Heart right ventricle (tissue), 16 donors: ENCODE data around the gene CD34. TPM values are rescaled to one million over a fixed set of nuclear protein-coding genes. Genes with fewer than 3 reads are reported as not detected.
A peak's percentile ranks its signal among the peaks of the same experiment; 100 is the strongest.
"Not testable (repeated sequence)": the region's sequence is repeated elsewhere in the genome, so short reads cannot be mapped to it uniquely, and the experiment has no call there.

Experiments
- ATAC-seq, 8 donors: fragments of 200-7000 bp; cut with Tn5 transposase; one replicate each; pipeline ENCODE4 v1.9.1; 2020; ENCODE audit warnings: mild to moderate bottlenecking in 8 of 8, moderate library complexity in 8 of 8, moderate number of reproducible peaks in 1 of 8
- DNase-seq, 2 donors: peaks; one replicate each; pipeline ENCODE4 v3.0.0-alpha.2; 2020
- H3K27ac ChIP-seq, 10 donors: fragments of 200-600 bp; sonication (generic) in 2 of 10; one replicate each; pipeline versions ENCODE4 v1.5.0 to v1.8.0; 2020 to 2022; ENCODE audit warnings: mild to moderate bottlenecking in 3 of 10
- H3K27me3 ChIP-seq, 7 donors: fragments of 200-600 bp; one replicate each; pipeline ENCODE4 v1.8.0; 2021 to 2022; ENCODE audit warnings: mild to moderate bottlenecking in 2 of 7
- H3K36me3 ChIP-seq, 9 donors: fragments of 200-600 bp; sonication (generic) in 1 of 9; one replicate each; pipeline versions ENCODE4 v1.5.0 to v1.8.0; 2020 to 2022; ENCODE audit warnings: mild to moderate bottlenecking in 2 of 9
- H3K4me1 ChIP-seq, 9 donors: fragments of 200-600 bp; sonication (generic) in 1 of 9; one replicate each; pipeline versions ENCODE4 v1.5.0 to v1.8.0; 2020 to 2022; ENCODE audit warnings: mild to moderate bottlenecking in 4 of 9
- H3K4me3 ChIP-seq, 10 donors: fragments of 200-600 bp; sonication (generic) in 2 of 10; one replicate each; pipeline versions ENCODE4 v1.5.0 to v1.8.0; 2020 to 2022; ENCODE audit warnings: mild to moderate bottlenecking in 7 of 10, moderate library complexity in 2 of 10
- H3K9me3 ChIP-seq, 11 donors: fragments of 200-600 bp in 10 of 11; sonication (generic) in 2 of 11; one replicate each; pipeline versions ENCODE4 v1.5.0 to v1.8.0; 2013 to 2022; ENCODE audit warnings: mild to moderate bottlenecking in 2 of 11, control low read depth in 1 of 11, moderate library complexity in 1 of 11
- WGBS, 2 donors: extraction: QIAGEN DNeasy Blood & Tissue Kit; methylation state at CpG; one replicate each; pipeline ENCODE4 v1.1.7; 2013; ENCODE audit warnings: inconsistent platforms in 1 of 2; 5-methylcytosine and 5-hydroxymethylcytosine counted together
- intact Hi-C, 10 donors: fragments of 100-400 bp; cut with DNase I; formaldehyde crosslinking; loops; one replicate each; pipeline versions ENCODE4 v1.11.1 to v1.14.2; 2022
- polyA plus RNA-seq, 2 donors: library from polyadenylated mRNA; stranded (reverse); fragments of 200-250 nt; gene quantifications; one replicate each; pipeline ENCODE4 v1.2.3, GENCODE V29; 2013
- total RNA-seq, 10 donors: library from RNA; stranded (reverse); fragmentation: NEBNext Ultra II Directional in 3 of 10; extraction: Animal tissue kit (Norgen Biotek cat#: 25700) in 3 of 10; gene quantifications; one replicate each; pipeline versions ENCODE4 v1.2.1 to v1.2.4, GENCODE V29; 2021 to 2023
- TF ChIP-seq, protein P1 (sequence below), 9 donors: fragments of 200-600 bp; sonication (generic) in 2 of 9; IDR thresholded peaks; one replicate each; pipeline versions ENCODE4 v1.5.0 to v1.8.0; 2021 to 2022; ENCODE audit warnings: antibody characterized with exemption in 9 of 9, mild to moderate bottlenecking in 5 of 9, moderate library complexity in 1 of 9
- donor health status: Arrhythmogenic right ventricular cardiomyopathy.
- donor health status: ischemic (EF 13 %, LVEDD 7.1; RV severe dilation, severe dysfunction).
- donor health status: healthy with polysubstance abuse.
- donor health status: DM: no; HTN: yes; CAD: no.
- donor health status: DM: no; HTN: no; CAD: no.
- donor health status: ischemic (EF 25% LVEDD 6.9; RV normal size, moderate dysfunction).
- donor health status: ischemic (EF 25% LVEDD 5.7; RV mildly dilated, moderate dysfunction).
- donor health status: healthy.
- donor health status: DM: yes; HTN: yes; CAD: no.
- donor health status: Ischemic cardiomyopathy.
- donor health status: ischemic (EF 35%, LVEDD 5.7; RV mildly dilated, moderate dysfunction).
- donor health status: nonischemic (EF 11% LVEDD 7.7; RV severe dilation, severe dysfunction).
- donor health status: DM: yes; HTN: yes; CAD: no.
- donor health status: PGD.
- donor health status: ischemic (EF 29% LVEDD 5.4; RV normal size, mild dysfunction).
- donor health status: nonischemic (EF 23%, LVEDD 6.1; RV moderate dilation, normal function).

CD34 gene
- total and polyA plus RNA-seq, 12 donors = 38.8 to 97.0 (median 52.8) TPM

DNA sequence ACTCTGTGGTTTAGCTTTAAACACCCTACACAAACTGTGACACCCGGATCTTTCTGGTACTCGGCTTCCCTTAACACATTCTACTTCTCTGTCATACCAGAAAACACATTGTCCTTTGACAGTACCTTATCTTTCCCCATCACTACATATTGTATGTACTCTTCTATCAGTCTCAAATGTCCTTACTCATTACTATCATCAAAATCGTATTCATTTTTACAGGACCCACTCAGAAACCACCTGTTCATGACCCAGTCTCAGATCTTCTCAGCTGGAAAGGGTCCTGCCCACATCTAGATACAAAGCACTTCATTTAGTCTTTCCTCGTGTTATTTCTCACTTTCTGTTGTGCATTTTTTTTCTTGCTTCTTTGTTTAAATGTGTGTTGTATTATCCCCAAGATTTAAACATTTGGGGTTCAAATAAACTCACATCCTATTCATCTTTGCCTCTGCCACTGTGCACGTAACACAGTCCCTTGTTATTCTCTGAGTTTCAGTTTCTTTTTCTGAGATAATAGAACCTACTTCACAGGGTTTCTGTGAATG, 27.7 kb downstream of the CD34 start:
- ATAC-seq (no peak), DNase-seq (no peak)
- Histone ChIP-seq H3K36me3 (peaks cover 0 to 61% (median 0%) of the 10 kb centered on the region in 9 donors), H3K4me1 (peaks cover 4 to 64% (median 57%) of the 10 kb centered on the region in 9 donors), H3K9me3 (no peaks in the 10 kb centered on the region), H3K27me3 (no peaks in the 10 kb centered on the region), H3K27ac (peak overlapping the region in 6 of 10 donors; percentile 4 to 98 (median 66)), H3K4me3 (peak overlapping the region in 1 of 10 donors; percentile 19)
- intact Hi-C loops = loop anchor here in 1 of 10 donors (10.0 kb wide), 1 partner anchor 112 kb away; no protein-coding TSS in a partner anchor
- WGBS, 2 donors = 58 to 62% methylated on average over 5 of the region's 5 CpGs
- TF ChIP-seq, protein P1, sequence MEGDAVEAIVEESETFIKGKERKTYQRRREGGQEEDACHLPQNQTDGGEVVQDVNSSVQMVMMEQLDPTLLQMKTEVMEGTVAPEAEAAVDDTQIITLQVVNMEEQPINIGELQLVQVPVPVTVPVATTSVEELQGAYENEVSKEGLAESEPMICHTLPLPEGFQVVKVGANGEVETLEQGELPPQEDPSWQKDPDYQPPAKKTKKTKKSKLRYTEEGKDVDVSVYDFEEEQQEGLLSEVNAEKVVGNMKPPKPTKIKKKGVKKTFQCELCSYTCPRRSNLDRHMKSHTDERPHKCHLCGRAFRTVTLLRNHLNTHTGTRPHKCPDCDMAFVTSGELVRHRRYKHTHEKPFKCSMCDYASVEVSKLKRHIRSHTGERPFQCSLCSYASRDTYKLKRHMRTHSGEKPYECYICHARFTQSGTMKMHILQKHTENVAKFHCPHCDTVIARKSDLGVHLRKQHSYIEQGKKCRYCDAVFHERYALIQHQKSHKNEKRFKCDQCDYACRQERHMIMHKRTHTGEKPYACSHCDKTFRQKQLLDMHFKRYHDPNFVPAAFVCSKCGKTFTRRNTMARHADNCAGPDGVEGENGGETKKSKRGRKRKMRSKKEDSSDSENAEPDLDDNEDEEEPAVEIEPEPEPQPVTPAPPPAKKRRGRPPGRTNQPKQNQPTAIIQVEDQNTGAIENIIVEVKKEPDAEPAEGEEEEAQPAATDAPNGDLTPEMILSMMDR (IDR thresholded peaks at IDR 0.05) = no peak

DNA sequence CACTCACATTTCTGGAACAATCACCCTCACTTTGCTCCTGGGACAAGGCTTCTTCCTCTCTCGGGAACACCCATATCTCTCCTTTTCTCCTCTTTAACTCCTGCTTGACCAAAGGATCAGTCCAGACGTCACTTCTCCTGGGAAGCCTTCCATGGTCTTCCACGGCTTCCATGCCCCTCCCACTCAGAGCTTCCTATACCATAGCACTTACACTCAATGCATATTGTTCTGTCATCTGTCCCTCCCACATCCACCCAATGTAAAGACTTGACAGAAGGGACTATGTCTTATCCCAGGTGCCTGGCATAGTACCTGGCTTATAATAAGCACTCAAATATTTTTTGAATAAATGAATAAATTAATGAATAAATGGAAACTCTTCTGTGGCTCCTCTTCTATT, 28.2 kb downstream of the CD34 start:
- WGBS, 2 donors = 34 to 36% methylated on average over 3 of the region's 3 CpGs
- DNase-seq (no peak), ATAC-seq (no peak)
- peak overlapping the region in 4 of 10 donors; percentile 40 to 98 (median 78) for H3K27ac ChIP-seq
- no peaks in the 10 kb centered on the region for H3K9me3 ChIP-seq
- intact Hi-C loops = loop anchor here in 1 of 10 donors (10.0 kb wide), 1 partner anchor 112 kb away; no protein-coding TSS in a partner anchor
- peaks cover 2 to 59% (median 52%) of the 10 kb centered on the region in 9 donors for H3K4me1 ChIP-seq
- H3K27me3 ChIP-seq = no peaks in the 10 kb centered on the region
- peaks cover 0 to 57% (median 0%) of the 10 kb centered on the region in 9 donors for H3K36me3 ChIP-seq
- TF ChIP-seq, protein P1 (IDR thresholded peaks at IDR 0.05) = no peak
- H3K4me3 ChIP-seq = peak overlapping the region in 1 of 10 donors; percentile 19

DNA sequence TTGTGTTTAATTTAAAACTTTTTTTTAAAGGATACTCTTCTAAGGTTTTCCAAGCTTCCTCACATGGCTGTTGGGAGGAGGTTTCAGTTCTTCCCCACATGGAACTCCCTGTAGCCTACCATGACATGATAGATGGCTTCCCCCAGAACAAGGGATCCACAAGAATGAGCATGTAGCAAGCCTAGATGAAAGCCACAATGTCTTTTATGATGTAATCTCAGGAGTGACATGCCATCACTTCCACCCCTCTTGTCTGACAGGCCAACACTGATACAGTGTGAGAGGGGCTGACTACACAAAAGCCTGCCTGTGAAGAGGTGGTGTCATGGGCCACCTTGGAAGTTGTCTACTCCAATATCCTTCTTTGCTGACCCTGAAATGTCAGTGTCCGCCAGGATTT, 32.0 kb downstream of the CD34 start:
- WGBS, 2 donors = 95 to 97% methylated on average over 1 of the region's 1 CpG
- TF ChIP-seq, protein P1 (IDR thresholded peaks at IDR 0.05) = no peak
- no peaks in the 10 kb centered on the region for H3K27me3 ChIP-seq
- peaks cover 0 to 34% (median 0%) of the 10 kb centered on the region in 9 donors for H3K36me3 ChIP-seq
- DNase-seq (no peak), ATAC-seq (no peak)
- no peaks in the 10 kb centered on the region for H3K9me3 ChIP-seq
- H3K4me3 ChIP-seq = no peak overlapping the region
- H3K27ac ChIP-seq = no peak overlapping the region
- H3K4me1 ChIP-seq = peaks cover 0 to 25% (median 18%) of the 10 kb centered on the region in 9 donors
- intact Hi-C loops = no loop called here

DNA sequence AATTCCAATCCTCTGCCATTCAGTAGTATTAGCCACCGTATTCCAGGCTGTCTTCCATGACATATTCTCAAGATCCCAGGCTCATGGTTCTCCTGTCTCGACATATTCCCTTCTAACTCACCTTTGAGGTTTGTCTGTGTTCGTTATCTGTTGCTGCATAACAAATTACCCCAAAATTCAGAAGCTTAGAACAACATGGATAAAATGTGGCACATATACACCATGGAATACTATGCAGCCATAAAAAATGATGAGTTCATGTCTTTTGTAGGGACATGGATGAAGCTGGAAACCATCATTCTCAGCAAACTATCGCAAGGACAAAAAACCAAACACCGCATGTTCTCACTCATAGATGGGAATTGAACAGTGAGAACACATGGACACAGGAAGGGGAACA, 33.0 kb downstream of the CD34 start:
- H3K36me3 ChIP-seq = peaks cover 0 to 30% (median 0%) of the 10 kb centered on the region in 9 donors
- H3K27me3 ChIP-seq, H3K4me3 ChIP-seq, H3K27ac ChIP-seq, DNase-seq, H3K9me3 ChIP-seq, ATAC-seq, intact Hi-C loops: not testable (repeated sequence)
- 96 to 100% methylated on average over 3 of the region's 5 CpGs for WGBS, 2 donors
- peaks cover 0 to 25% (median 19%) of the 10 kb centered on the region in 9 donors for H3K4me1 ChIP-seq

DNA sequence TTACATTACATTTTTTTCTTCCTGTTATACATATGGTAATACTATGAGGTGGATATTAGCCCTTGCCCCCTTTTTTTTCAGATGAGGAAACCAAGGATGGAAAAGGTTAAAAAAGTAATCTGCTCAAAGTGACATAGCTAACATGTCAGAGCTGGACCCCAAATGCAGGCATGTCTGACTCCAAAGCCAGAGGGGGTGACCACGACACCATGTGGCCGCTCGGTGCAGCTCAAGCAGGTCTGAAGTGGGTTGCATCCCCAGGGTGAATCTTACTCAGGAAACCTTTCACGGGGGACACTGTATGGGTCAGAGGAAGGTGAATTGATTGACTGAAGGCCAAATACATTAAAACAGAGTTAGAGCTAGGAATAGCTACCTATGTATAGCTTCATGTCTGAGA, 34.8 kb downstream of the CD34 start:
- 57 to 60% methylated on average over 4 of the region's 4 CpGs for WGBS, 2 donors
- peak in 3 of 8 donors; percentile 38 to 48 (median 40) for ATAC-seq

More for the DNA sequence above, 34.8 kb downstream of the CD34 start:
- intact Hi-C loops = no loop called here
- Histone ChIP-seq H3K4me1 (peaks cover 0 to 26% (median 14%) of the 10 kb centered on the region in 9 donors), H3K9me3 (no peaks in the 10 kb centered on the region), H3K27me3 (no peaks in the 10 kb centered on the region), H3K4me3 (no peak overlapping the region), H3K36me3 (peaks cover 0 to 23% (median 0%) of the 10 kb centered on the region in 9 donors), H3K27ac (peak overlapping the region in 1 of 10 donors; percentile 11)
- TF ChIP-seq, protein P1 (IDR thresholded peaks at IDR 0.05) = peak in 6 of 9 donors; percentile 19 to 31 (median 25)
- DNase-seq = no peak
